K562 treated with DMSO at 1 percent for 4 hours (cell line): ENCODE measurements around the gene OR2G2. TPM values are rescaled to one million over a fixed set of nuclear protein-coding genes. Genes with fewer than 3 reads are reported as not detected.

ENCODE experiments used
- total RNA-seq: library from RNA; unstranded; fragments of 300-600 nt; gene quantifications from 2 replicates; pipeline ENCODE4 v1.2.3, GENCODE V29; 2022; ENCODE audit not compliant: insufficient read depth

The OR2G2 gene, protein sequence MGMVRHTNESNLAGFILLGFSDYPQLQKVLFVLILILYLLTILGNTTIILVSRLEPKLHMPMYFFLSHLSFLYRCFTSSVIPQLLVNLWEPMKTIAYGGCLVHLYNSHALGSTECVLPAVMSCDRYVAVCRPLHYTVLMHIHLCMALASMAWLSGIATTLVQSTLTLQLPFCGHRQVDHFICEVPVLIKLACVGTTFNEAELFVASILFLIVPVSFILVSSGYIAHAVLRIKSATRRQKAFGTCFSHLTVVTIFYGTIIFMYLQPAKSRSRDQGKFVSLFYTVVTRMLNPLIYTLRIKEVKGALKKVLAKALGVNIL
- total RNA-seq, result not detected in 2 replicates

DNA sequence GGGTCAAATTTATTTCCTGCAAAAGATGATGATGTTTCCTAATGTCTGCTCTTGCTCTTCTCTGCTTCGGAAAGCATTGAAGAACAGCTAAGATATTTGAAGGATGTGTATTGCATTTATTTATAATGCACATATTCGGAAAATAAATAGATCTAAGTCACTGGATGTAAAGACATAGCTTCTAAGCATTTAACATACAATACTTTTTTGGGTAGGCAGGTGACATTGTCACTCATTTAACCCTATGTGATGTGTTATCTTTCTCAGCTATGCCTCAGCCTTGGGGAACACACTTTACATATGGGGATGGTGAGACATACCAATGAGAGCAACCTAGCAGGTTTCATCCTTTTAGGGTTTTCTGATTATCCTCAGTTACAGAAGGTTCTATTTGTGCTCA, at the start of gene OR2G2:
OR2G2 (plus strand) TSS at position 301 of the 400 bp plus-strand sequence; CDS start at position 301, 0 bp downstream.

DNA sequence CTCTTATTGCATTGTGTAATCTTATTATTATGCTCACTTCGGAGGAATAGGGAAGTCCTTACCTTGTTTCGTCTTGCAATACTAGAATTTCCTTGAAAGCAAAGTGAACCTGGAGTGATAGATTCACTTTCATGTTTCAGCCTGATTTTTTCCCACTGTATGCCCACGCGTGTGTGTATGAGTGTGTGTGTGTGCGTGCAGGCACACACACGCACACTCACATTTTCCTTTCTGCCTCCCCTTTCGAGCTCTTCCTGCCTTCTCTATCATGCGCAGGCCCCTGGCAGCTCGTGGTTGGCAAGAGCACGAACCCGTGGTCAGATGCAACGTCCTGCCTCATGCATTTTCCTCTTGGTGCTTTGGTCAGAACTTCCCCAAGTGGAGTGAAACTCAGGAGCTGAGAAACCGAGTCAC, 39.4 kb upstream of the OR2G2 start, which contains the start of gene GCSAML:
GCSAML (plus strand) TSS at position 366 of the 414 bp plus-strand sequence. CDS start 58 bp downstream, outside the sequence.

DNA sequence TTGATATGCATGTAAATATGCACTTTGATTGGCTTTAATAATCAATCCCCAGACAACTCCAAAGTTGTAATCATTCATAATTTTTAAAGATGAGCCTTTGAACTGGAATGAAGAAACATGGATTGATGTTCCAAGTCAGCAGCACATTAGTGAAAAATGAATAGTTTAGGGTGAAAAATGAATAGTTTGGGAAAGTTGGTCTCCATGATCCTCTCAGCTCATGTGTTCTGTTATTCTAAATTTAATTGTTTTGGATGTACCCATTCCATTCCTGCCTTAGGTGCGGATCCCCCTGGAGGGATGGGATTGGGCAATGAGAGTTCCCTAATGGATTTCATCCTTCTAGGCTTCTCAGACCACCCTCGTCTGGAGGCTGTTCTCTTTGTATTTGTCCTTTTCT, 17.1 kb downstream of the OR2G2 start, which contains the start of gene OR2G3:
OR2G3 (plus strand) TSS at position 301 of the 400 bp plus-strand sequence; CDS start at position 301, 0 bp downstream.

Other genes starting within 250 kb of the OR2G2 start
- gene NLRP3, start 172.2 kb upstream of the OR2G2 start, total RNA-seq, result not detected in 2 replicates
- gene OR2B11, start 130.3 kb upstream of the OR2G2 start, total RNA-seq, result not detected in 2 replicates
- not detected in 2 replicates for gene OR2C3, start 51.9 kb upstream of the OR2G2 start, total RNA-seq
- not detected in 2 replicates for gene GCSAML, start 39.2 kb upstream of the OR2G2 start, total RNA-seq
- gene OR2G3, start 17.2 kb downstream of the OR2G2 start, total RNA-seq, result not detected in 2 replicates
- gene OR13G1, start 91.4 kb downstream of the OR2G2 start, total RNA-seq, result not detected in 2 replicates
- gene OR6F1, start 128.3 kb downstream of the OR2G2 start, total RNA-seq, result not detected in 2 replicates
- gene OR14K1, start 150.3 kb downstream of the OR2G2 start, total RNA-seq, result not detected in 2 replicates
- not detected in 2 replicates for gene OR14A2, start 159.8 kb downstream of the OR2G2 start, total RNA-seq
- gene OR1C1, start 172.2 kb downstream of the OR2G2 start, total RNA-seq, result not detected in 2 replicates
- not detected in 2 replicates for gene OR14A16, start 235.8 kb downstream of the OR2G2 start, total RNA-seq